Activated CD4-positive, alpha-beta T cell treated with anti-CD3 and anti-CD28 coated beads for 48 hours (primary cell): ENCODE results near the gene DAAM2.

Experiments used
- DNase-seq: peaks from one replicate; pipeline ENCODE4 v3.0.0-alpha.2; 2020

Gene DAAM2

GRCh38 chr6:39936857-39937256, 144.7 kb downstream of the DAAM2 start:
- DNase-seq = no peak

GRCh38 chr6:39937686-39938333, 145.6 kb downstream of the DAAM2 start:
- no peak for DNase-seq

GRCh38 chr6:39938773-39939654, 146.8 kb downstream of the DAAM2 start:
- DNase-seq = no peak

GRCh38 chr6:39941138-39941537, 149.0 kb downstream of the DAAM2 start:
- no peak for DNase-seq

GRCh38 chr6:39941820-39942219, 149.6 kb downstream of the DAAM2 start:
- no peak for DNase-seq

GRCh38 chr6:39942903-39943580, 150.9 kb downstream of the DAAM2 start:
- DNase-seq = no peak

GRCh38 chr6:39945626-39946025, 153.4 kb downstream of the DAAM2 start:
- no peak for DNase-seq

GRCh38 chr6:39947611-39948068, 155.5 kb downstream of the DAAM2 start:
- DNase-seq = no peak

- no peak for DNase-seq
Measured at GRCh38 chr6:39948199-39948791, 156.1 kb downstream of the DAAM2 start.

GRCh38 chr6:39950125-39950720, 158.0 kb downstream of the DAAM2 start:
- DNase-seq = no peak

GRCh38 chr6:39951191-39951590, 159.0 kb downstream of the DAAM2 start:
- no peak for DNase-seq

DNA sequence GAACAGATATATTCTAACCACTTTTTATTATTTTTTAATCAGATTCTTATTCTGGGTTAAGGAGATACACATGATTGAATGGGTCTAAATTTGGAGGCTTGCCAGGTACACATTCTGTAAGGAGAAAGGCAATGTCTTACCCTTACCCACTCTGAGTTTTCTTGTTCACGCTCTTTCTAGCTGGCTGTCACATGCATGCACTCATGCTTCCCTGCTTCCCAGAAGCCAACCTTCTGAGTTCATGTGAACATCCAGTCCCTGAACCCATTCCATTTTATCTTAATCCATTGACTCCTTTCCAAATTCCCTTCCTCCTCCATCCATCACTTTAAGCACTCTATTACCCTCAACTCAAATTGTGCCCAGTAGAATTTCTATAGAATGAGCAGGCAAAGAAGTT, 159.5 kb downstream of the DAAM2 start:
- no peak for DNase-seq

DNA sequence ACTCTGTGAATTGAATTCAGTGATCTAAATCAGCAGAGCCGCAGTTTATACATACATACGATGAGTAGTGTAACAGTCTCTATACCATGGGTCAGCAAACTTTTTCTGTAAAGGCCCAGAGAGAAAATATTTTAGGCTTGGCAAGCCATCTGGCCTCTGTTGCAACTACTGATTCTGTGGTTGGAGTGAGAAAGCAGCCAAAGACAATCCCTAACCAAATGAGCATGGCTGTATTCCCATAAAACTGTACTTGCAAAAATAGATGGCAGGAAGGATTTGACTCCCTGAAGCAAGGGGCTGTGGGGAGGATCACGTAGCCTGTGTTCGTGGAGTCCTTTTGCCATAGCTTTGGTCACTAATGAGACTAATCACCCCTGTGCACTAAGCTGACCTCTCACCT, 160.0 kb downstream of the DAAM2 start:
- no peak for DNase-seq

DNA sequence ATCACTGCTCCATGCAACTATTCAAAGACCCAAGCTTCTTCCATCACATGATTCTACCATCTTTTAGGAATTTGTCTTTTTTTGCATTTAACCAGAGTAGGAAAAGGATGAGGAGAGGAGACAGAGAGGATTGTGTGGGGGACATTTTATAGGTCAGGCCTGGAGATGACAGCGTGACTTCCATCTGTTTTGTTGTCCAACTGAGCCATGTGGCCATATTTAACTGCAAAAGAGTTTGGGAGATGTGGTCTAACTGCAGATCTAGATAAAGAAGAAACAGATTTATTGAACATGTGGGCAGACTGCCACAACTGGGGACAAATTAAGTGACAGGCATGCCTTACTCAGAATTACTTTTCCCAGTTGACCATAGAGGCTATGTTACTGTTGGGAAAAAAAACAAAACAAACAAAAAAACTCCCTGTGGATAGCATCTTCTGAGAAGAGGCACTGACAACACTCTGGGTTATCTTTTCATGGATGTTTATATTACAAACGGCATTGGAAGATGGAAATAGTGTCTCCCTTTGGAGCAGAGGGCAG, 161.0 kb downstream of the DAAM2 start:
- no peak for DNase-seq
